Neuron (in vitro differentiated cells): ENCODE data around the gene NXPH1.

ENCODE experiments used
- H2AFZ ChIP-seq: one replicate; pipeline ENCODE4 v1.6.1; 2013; ENCODE audit warnings: low read depth, mild to moderate bottlenecking, inconsistent platforms, low read length, moderate library complexity
- H3K27me3 ChIP-seq: one replicate; pipeline ENCODE4 v1.6.1; 2013; ENCODE audit warnings: low read length; ENCODE audit not compliant: insufficient read depth
- H3K36me3 ChIP-seq: one replicate; pipeline ENCODE4 v1.6.1; 2013; ENCODE audit warnings: low read length; ENCODE audit not compliant: insufficient read depth
- H3K4me1 ChIP-seq: one replicate; pipeline ENCODE4 v1.6.1; 2013; ENCODE audit warnings: low read length; ENCODE audit not compliant: insufficient read depth
- H3K4me3 ChIP-seq: 2 replicates; pipeline ENCODE4 v1.5.1; 2013; ENCODE audit warnings: mild to moderate bottlenecking, low read length, moderate library complexity
- H3K9me3 ChIP-seq: one replicate; pipeline ENCODE4 v1.6.1; 2013; ENCODE audit warnings: low read length

NXPH1 gene

GRCh38 chr7:8594115-8594514 lies 160.7 kb downstream of the NXPH1 start:
- no peak overlapping the region for H3K4me3 ChIP-seq
- H3K9me3 ChIP-seq, result no peaks in the 10 kb centered on the region
- H3K27me3 ChIP-seq, result no peaks in the 10 kb centered on the region
- no peak overlapping the region for H2AFZ ChIP-seq
- no peaks in the 10 kb centered on the region for H3K4me1 ChIP-seq
- no peaks in the 10 kb centered on the region for H3K36me3 ChIP-seq

GRCh38 chr7:8597565-8597964 lies 164.2 kb downstream of the NXPH1 start:
- Histone ChIP-seq H2AFZ (no peak overlapping the region), H3K36me3 (no peaks in the 10 kb centered on the region), H3K4me3 (no peak overlapping the region), H3K27me3 (no peaks in the 10 kb centered on the region), H3K4me1 (no peaks in the 10 kb centered on the region), H3K9me3 (no peaks in the 10 kb centered on the region)

- Histone ChIP-seq H3K4me1 (no peaks in the 10 kb centered on the region), H2AFZ (no peak overlapping the region), H3K36me3 (no peaks in the 10 kb centered on the region), H3K27me3 (no peaks in the 10 kb centered on the region), H3K4me3 (no peak overlapping the region), H3K9me3 (no peaks in the 10 kb centered on the region)
Observed at GRCh38 chr7:8601121-8601520, 167.7 kb downstream of the NXPH1 start.

GRCh38 chr7:8605221-8605620 lies 171.8 kb downstream of the NXPH1 start:
- Histone ChIP-seq H3K4me1 (no peaks in the 10 kb centered on the region), H3K9me3 (no peaks in the 10 kb centered on the region), H2AFZ (no peak overlapping the region), H3K36me3 (no peaks in the 10 kb centered on the region), H3K27me3 (no peaks in the 10 kb centered on the region), H3K4me3 (no peak overlapping the region)

GRCh38 chr7:8612584-8612983 lies 179.2 kb downstream of the NXPH1 start:
- no peaks in the 10 kb centered on the region for H3K27me3 ChIP-seq
- H3K9me3 ChIP-seq, result no peaks in the 10 kb centered on the region
- H3K4me3 ChIP-seq, result no peak overlapping the region
- H3K4me1 ChIP-seq, result no peaks in the 10 kb centered on the region
- H3K36me3 ChIP-seq, result no peaks in the 10 kb centered on the region
- no peak overlapping the region for H2AFZ ChIP-seq

- no peaks in the 10 kb centered on the region for H3K36me3 ChIP-seq
- no peaks in the 10 kb centered on the region for H3K9me3 ChIP-seq
- no peaks in the 10 kb centered on the region for H3K27me3 ChIP-seq
- H2AFZ ChIP-seq, result no peak overlapping the region
- no peak overlapping the region for H3K4me3 ChIP-seq
- no peaks in the 10 kb centered on the region for H3K4me1 ChIP-seq
Observed at GRCh38 chr7:8613191-8613590, 179.8 kb downstream of the NXPH1 start.

- no peak overlapping the region for H2AFZ ChIP-seq
- H3K9me3 ChIP-seq, result no peaks in the 10 kb centered on the region
- peaks cover 11% of the 10 kb centered on the region for H3K4me1 ChIP-seq
- H3K36me3 ChIP-seq, result no peaks in the 10 kb centered on the region
- no peak overlapping the region for H3K4me3 ChIP-seq
- H3K27me3 ChIP-seq, result no peaks in the 10 kb centered on the region
Observed at GRCh38 chr7:8615019-8615418, 181.6 kb downstream of the NXPH1 start.

GRCh38 chr7:8618441-8619070 lies 185.1 kb downstream of the NXPH1 start:
- no peaks in the 10 kb centered on the region for H3K27me3 ChIP-seq
- no peaks in the 10 kb centered on the region for H3K9me3 ChIP-seq
- H2AFZ ChIP-seq, result peak overlapping the region; percentile 26

GRCh38 chr7:8620169-8620568 lies 186.8 kb downstream of the NXPH1 start:
- Histone ChIP-seq H3K27me3 (no peaks in the 10 kb centered on the region), H3K9me3 (no peaks in the 10 kb centered on the region), H3K4me1 (peaks cover 11% of the 10 kb centered on the region), H3K4me3 (no peak overlapping the region), H2AFZ (no peak overlapping the region), H3K36me3 (no peaks in the 10 kb centered on the region)

More at GRCh38 chr7:8618441-8619070, 185.1 kb downstream of the NXPH1 start:
- H3K4me3 ChIP-seq, result no peak overlapping the region
- no peaks in the 10 kb centered on the region for H3K36me3 ChIP-seq
- peaks cover 11% of the 10 kb centered on the region for H3K4me1 ChIP-seq

GRCh38 chr7:8625612-8626011 lies 192.2 kb downstream of the NXPH1 start:
- Histone ChIP-seq H3K27me3 (no peaks in the 10 kb centered on the region), H3K4me3 (no peak overlapping the region), H2AFZ (no peak overlapping the region), H3K36me3 (no peaks in the 10 kb centered on the region), H3K4me1 (no peaks in the 10 kb centered on the region), H3K9me3 (no peaks in the 10 kb centered on the region)

GRCh38 chr7:8627325-8627724 lies 193.9 kb downstream of the NXPH1 start:
- Histone ChIP-seq H3K4me3 (no peak overlapping the region), H3K4me1 (no peaks in the 10 kb centered on the region), H2AFZ (no peak overlapping the region), H3K27me3 (no peaks in the 10 kb centered on the region), H3K9me3 (no peaks in the 10 kb centered on the region), H3K36me3 (no peaks in the 10 kb centered on the region)

- Histone ChIP-seq H3K27me3 (no peaks in the 10 kb centered on the region), H2AFZ (no peak overlapping the region), H3K9me3 (no peaks in the 10 kb centered on the region), H3K4me1 (no peaks in the 10 kb centered on the region), H3K4me3 (no peak overlapping the region), H3K36me3 (no peaks in the 10 kb centered on the region)
Observed at GRCh38 chr7:8628656-8629055, 195.2 kb downstream of the NXPH1 start.

- Histone ChIP-seq H3K36me3 (no peaks in the 10 kb centered on the region), H3K4me1 (no peaks in the 10 kb centered on the region), H3K27me3 (no peaks in the 10 kb centered on the region), H3K9me3 (no peaks in the 10 kb centered on the region), H2AFZ (no peak overlapping the region), H3K4me3 (no peak overlapping the region)
Observed at GRCh38 chr7:8629504-8629903, 196.1 kb downstream of the NXPH1 start.

GRCh38 chr7:8637322-8637721 lies 203.9 kb downstream of the NXPH1 start:
- Histone ChIP-seq H3K9me3 (no peaks in the 10 kb centered on the region), H3K27me3 (no peaks in the 10 kb centered on the region), H3K4me1 (no peaks in the 10 kb centered on the region), H3K36me3 (no peaks in the 10 kb centered on the region), H2AFZ (no peak overlapping the region), H3K4me3 (no peak overlapping the region)
